ENCODE data around the gene AAMDC. TPM values are rescaled to one million over a fixed set of nuclear protein-coding genes. Genes with fewer than 3 reads are reported as not detected.

Gene AAMDC
- polyA plus RNA-seq, 1 donor from 2014 or later = 9.7 TPM

DNA sequence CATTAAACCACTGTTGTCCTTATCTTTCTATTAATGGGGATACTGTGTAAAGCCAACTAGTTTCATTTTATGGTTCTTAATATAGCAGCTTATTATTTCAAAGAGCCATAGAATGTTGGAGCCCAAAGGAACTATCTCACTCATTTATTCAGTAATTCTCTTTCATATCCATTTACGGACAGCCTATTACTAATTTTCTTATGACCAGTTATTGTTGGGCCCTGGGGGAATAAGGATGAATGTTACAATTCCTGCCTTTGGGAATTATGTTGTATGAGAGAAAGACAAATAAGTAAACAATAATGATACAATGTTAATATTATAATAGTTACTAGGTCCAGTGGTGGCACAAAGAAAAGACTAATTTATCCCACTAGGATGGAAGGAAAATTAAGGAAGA, 52.4 kb downstream of the AAMDC start:
- Histone ChIP-seq H4K20me1 (ENCODE audit: insufficient read depth) (no peaks in the 10 kb centered on the region), H3K9me2 (ENCODE audit: insufficient read depth, low read length) (no peaks in the 10 kb centered on the region), H3F3A (ENCODE audit: insufficient read depth, low read length, poor library complexity, severe bottlenecking) (no peaks in the 10 kb centered on the region), H3K4me2 (ENCODE audit: low read length) (no peak overlapping the region), H3K27me3 (ENCODE audit: insufficient read depth, low read depth, low read length) (no peaks in the 10 kb centered on the region), H3K79me2 (replicated peaks; ENCODE audit: insufficient read depth, low read length) (no peaks in the 10 kb centered on the region), H2AFZ (ENCODE audit: low read depth, low read length) (no peak overlapping the region), H3K9me3 (ENCODE audit: low read length) (no peaks in the 10 kb centered on the region), H3K36me3 (ENCODE audit: insufficient read depth, low read length) (peaks cover 8% of the 10 kb centered on the region), H3K9ac (ENCODE audit: low read length) (no peak overlapping the region), H3K27ac (ENCODE audit: low read length) (no peak overlapping the region), H3K4me3 (ENCODE audit: low read length) (no peak overlapping the region)
- TF ChIP-seq MXI1 (conservative IDR thresholded peaks at IDR 0.05; ENCODE audit: poor library complexity, severe bottlenecking) = no peak
- TF ChIP-seq EZH2 (IDR thresholded peaks at IDR 0.05; ENCODE audit: borderline replicate concordance, insufficient read depth, low read length, poor library complexity, severe bottlenecking) = no peak
- no peak for TF ChIP-seq EP300 (conservative IDR thresholded peaks at IDR 0.05; ENCODE audit: poor library complexity, severe bottlenecking)
- no peak for TF ChIP-seq RAD21 (conservative IDR thresholded peaks at IDR 0.05)
- no peak for TF ChIP-seq TAF1 (IDR thresholded peaks at IDR 0.05; ENCODE audit: low read depth)
- TF ChIP-seq, protein P1, sequence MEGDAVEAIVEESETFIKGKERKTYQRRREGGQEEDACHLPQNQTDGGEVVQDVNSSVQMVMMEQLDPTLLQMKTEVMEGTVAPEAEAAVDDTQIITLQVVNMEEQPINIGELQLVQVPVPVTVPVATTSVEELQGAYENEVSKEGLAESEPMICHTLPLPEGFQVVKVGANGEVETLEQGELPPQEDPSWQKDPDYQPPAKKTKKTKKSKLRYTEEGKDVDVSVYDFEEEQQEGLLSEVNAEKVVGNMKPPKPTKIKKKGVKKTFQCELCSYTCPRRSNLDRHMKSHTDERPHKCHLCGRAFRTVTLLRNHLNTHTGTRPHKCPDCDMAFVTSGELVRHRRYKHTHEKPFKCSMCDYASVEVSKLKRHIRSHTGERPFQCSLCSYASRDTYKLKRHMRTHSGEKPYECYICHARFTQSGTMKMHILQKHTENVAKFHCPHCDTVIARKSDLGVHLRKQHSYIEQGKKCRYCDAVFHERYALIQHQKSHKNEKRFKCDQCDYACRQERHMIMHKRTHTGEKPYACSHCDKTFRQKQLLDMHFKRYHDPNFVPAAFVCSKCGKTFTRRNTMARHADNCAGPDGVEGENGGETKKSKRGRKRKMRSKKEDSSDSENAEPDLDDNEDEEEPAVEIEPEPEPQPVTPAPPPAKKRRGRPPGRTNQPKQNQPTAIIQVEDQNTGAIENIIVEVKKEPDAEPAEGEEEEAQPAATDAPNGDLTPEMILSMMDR (IDR thresholded peaks at IDR 0.05; ENCODE audit: poor library complexity, severe bottlenecking) = no peak
- no peak for TF ChIP-seq POLR2AphosphoS5 (IDR thresholded peaks at IDR 0.05)
- no peak for TF ChIP-seq REST (IDR thresholded peaks at IDR 0.05; ENCODE audit: borderline replicate concordance)
- no peak for TF ChIP-seq SMC3 (conservative IDR thresholded peaks at IDR 0.05; ENCODE audit: poor library complexity)

GRCh38 chr11:77874206-77874605, 53.3 kb downstream of the AAMDC start:
- Histone ChIP-seq H3K79me2 (replicated peaks; ENCODE audit: insufficient read depth, low read length) (no peaks in the 10 kb centered on the region), H3K27ac (ENCODE audit: low read length) (no peak overlapping the region), H3K27me3 (ENCODE audit: insufficient read depth, low read depth, low read length) (no peaks in the 10 kb centered on the region), H3K9ac (ENCODE audit: low read length) (no peak overlapping the region), H3F3A (ENCODE audit: insufficient read depth, low read length, poor library complexity, severe bottlenecking) (no peaks in the 10 kb centered on the region), H4K20me1 (ENCODE audit: insufficient read depth) (no peaks in the 10 kb centered on the region), H3K4me2 (ENCODE audit: low read length) (no peak overlapping the region), H2AFZ (ENCODE audit: low read depth, low read length) (no peak overlapping the region), H3K4me3 (ENCODE audit: low read length) (no peak overlapping the region), H3K9me3 (ENCODE audit: low read length) (no peaks in the 10 kb centered on the region), H3K36me3 (ENCODE audit: insufficient read depth, low read length) (peaks cover 7% of the 10 kb centered on the region), H3K9me2 (ENCODE audit: insufficient read depth, low read length) (no peaks in the 10 kb centered on the region)
- TF ChIP-seq RAD21 (conservative IDR thresholded peaks at IDR 0.05) = no peak
- TF ChIP-seq POLR2AphosphoS5 (IDR thresholded peaks at IDR 0.05) = no peak
- TF ChIP-seq TAF1 (IDR thresholded peaks at IDR 0.05; ENCODE audit: low read depth) = no peak
- TF ChIP-seq MXI1 (conservative IDR thresholded peaks at IDR 0.05; ENCODE audit: poor library complexity, severe bottlenecking) = no peak
- TF ChIP-seq REST (IDR thresholded peaks at IDR 0.05; ENCODE audit: borderline replicate concordance) = no peak
- TF ChIP-seq EZH2 (IDR thresholded peaks at IDR 0.05; ENCODE audit: borderline replicate concordance, insufficient read depth, low read length, poor library complexity, severe bottlenecking) = no peak

Data from neural cell (in vitro differentiated cells).